Transverse colon (tissue), 4 donors: Measurements from ENCODE around the gene APBA1.

Experiments
- CTCF ChIP-seq, 5 experiments: fragments of 200-600 bp in 3 of 5; fragments of 450-650 bp in 2 of 5; sonication (generic) in 3 of 5; IDR thresholded peaks; 1 replicate in 2 of 5; 2 replicates in 3 of 5; pipeline ENCODE4 v1.5.1; 2016 to 2017; ENCODE audit warnings: antibody characterized with exemption in 5 of 5, inconsistent platforms in 3 of 5, mild to moderate bottlenecking in 2 of 5, moderate library complexity in 1 of 5
- POLR2A ChIP-seq: fragments of 450-650 bp; IDR thresholded peaks from one replicate; pipeline ENCODE4 v1.6.1; 2016; ENCODE audit warnings: antibody characterized with exemption, mild to moderate bottlenecking, moderate library complexity
- POLR2AphosphoS5 ChIP-seq, 3 donors: sonication (generic); formaldehyde crosslinking; IDR thresholded peaks; one replicate each; pipeline ENCODE4 v1.6.1; 2016; ENCODE audit warnings: antibody characterized with exemption in 3 of 3

DNA sequence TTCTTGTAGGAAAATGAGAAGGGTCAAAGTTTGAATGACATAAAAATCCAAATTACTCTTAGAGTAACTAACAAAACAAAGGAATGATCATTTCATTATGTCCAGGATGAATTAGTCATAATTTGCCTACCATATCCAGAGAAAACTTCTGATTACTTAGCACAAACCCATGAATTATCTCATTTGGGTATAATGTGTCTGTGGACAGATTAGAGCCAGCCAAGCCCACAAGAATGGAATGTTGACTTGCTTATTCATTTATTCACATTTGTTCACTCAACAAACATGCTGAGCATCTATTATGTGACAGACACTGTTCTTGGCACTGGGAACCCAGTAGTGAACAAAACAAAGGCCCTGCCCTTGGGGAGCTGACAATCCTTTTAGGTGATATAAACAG lies 87.4 kb downstream of the APBA1 start:
- TF ChIP-seq POLR2AphosphoS5 (IDR thresholded peaks at IDR 0.05) (no peak), CTCF (IDR thresholded peaks at IDR 0.05) (no peak), POLR2A (no peak)
